Brain microvascular endothelial cell (primary cell): ENCODE measurements around the gene GEMIN5.

ENCODE experiments used
- DNase-seq: peaks from one replicate; pipeline ENCODE4 v3.0.0-alpha.2; 2020
- H3K27ac ChIP-seq: fragments of 250-450 bp; sonication (Bioruptor Pico); 2 replicates; pipeline ENCODE4 v1.5.1; 2020; ENCODE audit warnings: mild to moderate bottlenecking, moderate library complexity
- H3K27me3 ChIP-seq: fragments of 250-450 bp; sonication (Bioruptor Pico); replicated peaks from 2 replicates; pipeline ENCODE4 v1.5.1; 2020; ENCODE audit warnings: mild to moderate bottlenecking
- H3K36me3 ChIP-seq: fragments of 250-450 bp; sonication (Bioruptor Pico); replicated peaks from 2 replicates; pipeline ENCODE4 v1.5.1; 2020; ENCODE audit warnings: mild to moderate bottlenecking
- H3K4me3 ChIP-seq: 2 replicates; pipeline ENCODE4 v1.5.1; 2011; ENCODE audit warnings: low read depth, mild to moderate bottlenecking, control low read depth, low read length, moderate library complexity
- in situ Hi-C: cut with HindIII; loops from 2 replicates; pipeline ENCODE4 v1.10.0; 2017; ENCODE audit warnings: low sequenced_read_pairs, low pct_ligation_motif_present
- TF ChIP-seq, protein P1 (sequence below): IDR thresholded peaks from 2 replicates; pipeline ENCODE4 v1.5.1; 2011; ENCODE audit warnings: low read depth, mild to moderate bottlenecking, moderate library complexity, low read length, control low read depth, inconsistent platforms; ENCODE audit errors: missing control alignments

GEMIN5 gene

DNA sequence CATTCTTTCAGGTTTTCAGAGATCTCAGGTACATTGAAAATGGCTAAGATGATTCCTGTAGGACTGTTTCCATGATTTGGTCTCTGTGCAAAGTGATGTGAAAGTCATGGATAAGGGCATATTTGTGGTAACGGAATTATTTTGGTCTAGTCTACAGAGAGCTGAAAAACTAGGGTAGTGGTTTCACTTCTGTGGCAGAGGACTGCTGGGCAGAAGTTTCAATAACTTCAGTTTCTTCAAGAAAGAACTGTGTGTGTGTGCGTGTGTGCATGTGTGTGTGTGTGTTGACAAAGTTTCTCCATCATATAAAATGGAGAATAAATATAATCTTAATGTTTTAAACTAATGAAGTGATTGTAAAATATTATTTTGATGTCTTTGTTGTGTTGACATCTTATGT lies 75.2 kb downstream of the GEMIN5 start:
- Histone ChIP-seq H3K36me3 (peaks cover 16% of the 10 kb centered on the region), H3K4me3 (no peak overlapping the region), H3K27me3 (no peaks in the 10 kb centered on the region), H3K27ac (no peak overlapping the region)
- DNase-seq, result no peak
- in situ Hi-C loops, result no loop called here
- TF ChIP-seq, protein P1, sequence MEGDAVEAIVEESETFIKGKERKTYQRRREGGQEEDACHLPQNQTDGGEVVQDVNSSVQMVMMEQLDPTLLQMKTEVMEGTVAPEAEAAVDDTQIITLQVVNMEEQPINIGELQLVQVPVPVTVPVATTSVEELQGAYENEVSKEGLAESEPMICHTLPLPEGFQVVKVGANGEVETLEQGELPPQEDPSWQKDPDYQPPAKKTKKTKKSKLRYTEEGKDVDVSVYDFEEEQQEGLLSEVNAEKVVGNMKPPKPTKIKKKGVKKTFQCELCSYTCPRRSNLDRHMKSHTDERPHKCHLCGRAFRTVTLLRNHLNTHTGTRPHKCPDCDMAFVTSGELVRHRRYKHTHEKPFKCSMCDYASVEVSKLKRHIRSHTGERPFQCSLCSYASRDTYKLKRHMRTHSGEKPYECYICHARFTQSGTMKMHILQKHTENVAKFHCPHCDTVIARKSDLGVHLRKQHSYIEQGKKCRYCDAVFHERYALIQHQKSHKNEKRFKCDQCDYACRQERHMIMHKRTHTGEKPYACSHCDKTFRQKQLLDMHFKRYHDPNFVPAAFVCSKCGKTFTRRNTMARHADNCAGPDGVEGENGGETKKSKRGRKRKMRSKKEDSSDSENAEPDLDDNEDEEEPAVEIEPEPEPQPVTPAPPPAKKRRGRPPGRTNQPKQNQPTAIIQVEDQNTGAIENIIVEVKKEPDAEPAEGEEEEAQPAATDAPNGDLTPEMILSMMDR, result no peak

DNA sequence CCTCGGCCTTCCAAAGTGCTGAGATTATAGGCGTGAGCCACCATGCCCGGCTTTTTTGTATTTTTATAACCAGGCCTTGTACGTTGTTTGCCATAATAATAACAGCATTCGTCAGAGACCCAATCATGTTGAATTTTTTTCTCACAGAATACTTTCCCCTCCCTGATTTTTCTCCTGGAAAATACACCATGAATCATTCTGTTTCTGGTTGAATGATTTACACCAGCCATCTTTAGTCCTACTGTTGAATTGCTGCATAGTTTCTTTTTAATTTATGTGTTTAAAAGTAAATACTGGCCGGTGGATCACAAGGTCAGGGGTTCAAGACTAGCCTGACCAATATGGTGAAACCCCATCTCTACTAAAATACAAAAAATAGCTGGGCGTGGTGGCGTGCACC lies 76.1 kb downstream of the GEMIN5 start:
- no peaks in the 10 kb centered on the region for H3K27me3 ChIP-seq

DNA sequence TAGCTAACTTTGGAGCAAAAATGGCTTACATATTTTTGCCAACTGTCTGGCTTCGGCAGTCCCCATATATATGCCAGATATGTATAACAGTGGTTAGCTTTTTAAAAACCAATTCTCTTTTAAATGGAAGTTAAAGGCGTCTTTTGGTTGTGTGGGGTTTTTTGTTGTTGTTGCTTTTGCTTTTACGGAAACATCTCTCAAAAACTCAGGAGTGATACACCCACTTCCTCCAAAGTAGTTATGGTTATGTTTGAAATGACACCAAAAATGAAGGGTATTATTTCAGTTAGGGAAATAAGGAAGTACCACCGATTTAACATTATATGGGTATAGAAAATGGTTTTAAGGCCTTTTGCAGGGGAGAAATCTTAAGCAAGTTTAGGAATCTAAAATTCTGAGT lies 77.2 kb downstream of the GEMIN5 start:
- Histone ChIP-seq H3K27ac (no peak overlapping the region), H3K4me3 (no peak overlapping the region), H3K27me3 (no peaks in the 10 kb centered on the region), H3K36me3 (peaks cover 8% of the 10 kb centered on the region)
- in situ Hi-C loops, result no loop called here
- no peak for DNase-seq
- TF ChIP-seq, protein P1, result no peak

More for the DNA sequence above, 76.1 kb downstream of the GEMIN5 start:
- Histone ChIP-seq H3K27ac (no peak overlapping the region), H3K36me3 (peaks cover 16% of the 10 kb centered on the region), H3K4me3 (no peak overlapping the region)
- in situ Hi-C loops, result no loop called here
- no peak for DNase-seq
- TF ChIP-seq, protein P1, result no peak

DNA sequence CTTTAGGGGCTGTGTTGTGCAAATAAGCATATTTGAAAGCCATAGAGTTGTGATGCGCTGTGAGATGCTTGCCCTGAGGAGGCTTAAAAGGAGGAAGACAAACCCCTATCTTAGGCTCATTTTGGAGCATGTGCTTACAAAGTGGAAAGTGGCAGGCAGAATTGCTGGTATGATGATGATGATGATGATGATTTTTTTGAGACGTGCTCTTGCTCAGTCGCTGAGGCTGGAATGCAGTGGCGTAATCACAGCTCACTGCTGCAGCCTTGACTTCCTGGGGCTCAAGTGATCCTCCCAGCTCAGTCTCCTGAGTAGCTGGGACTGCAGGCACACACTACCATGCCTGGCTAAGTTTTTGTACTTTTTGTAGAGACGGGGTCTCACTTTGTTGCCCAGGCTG lies 77.9 kb downstream of the GEMIN5 start:
- peaks cover 3% of the 10 kb centered on the region for H3K36me3 ChIP-seq
- peak overlapping the region; percentile 86 for H3K4me3 ChIP-seq
- TF ChIP-seq, protein P1, result no peak
- H3K27ac ChIP-seq, result peak overlapping the region; percentile 9
- peak; percentile 61 for DNase-seq
- no peaks in the 10 kb centered on the region for H3K27me3 ChIP-seq
- in situ Hi-C loops, result no loop called here

DNA sequence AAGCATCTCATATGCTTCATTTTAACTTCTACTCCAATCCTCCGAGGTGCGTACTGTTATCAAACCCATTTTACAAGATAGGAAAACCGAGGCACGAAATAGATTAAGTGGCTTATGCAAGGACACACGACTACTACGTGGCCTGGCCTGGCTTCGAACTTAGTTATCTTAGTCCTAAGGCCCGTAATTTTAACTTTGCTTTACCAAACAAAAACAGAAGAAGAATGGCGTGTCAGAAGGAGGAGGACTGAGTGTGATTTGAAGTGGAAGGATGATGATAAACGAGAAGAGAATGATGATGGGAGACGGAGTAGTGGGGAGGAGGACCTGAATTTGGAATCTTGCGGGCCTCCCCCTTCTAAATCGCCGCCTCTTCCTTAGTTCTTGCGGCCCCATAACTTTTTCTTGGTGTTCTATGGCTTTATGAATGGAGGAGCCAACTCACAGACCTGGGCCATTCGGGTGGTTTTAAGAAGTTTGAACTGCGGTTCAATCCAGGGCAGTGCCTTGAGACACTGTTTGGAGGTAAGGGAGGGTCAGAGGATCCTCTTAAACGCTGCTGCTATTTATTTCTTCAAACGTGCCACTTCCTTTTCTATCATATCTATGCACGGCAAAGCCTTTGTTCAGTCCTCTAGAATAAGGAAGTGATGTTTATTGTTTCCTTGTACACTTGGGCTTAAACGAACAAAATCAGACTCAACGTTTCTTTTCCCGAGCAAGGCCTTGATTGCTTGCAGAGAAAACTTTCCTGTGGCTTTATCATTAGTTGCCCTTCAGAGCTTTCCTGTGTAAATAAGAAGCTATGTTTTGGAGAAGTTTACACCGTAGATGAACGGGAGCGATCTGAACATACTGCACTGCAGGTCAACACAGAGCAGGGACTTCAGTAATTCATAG lies 78.8 kb downstream of the GEMIN5 start:
- TF ChIP-seq, protein P1, result no peak
- in situ Hi-C loops, result no loop called here
- Histone ChIP-seq H3K27me3 (no peaks in the 10 kb centered on the region), H3K36me3 (peaks cover 3% of the 10 kb centered on the region), H3K27ac (peak overlapping the region; percentile 96), H3K4me3 (peak overlapping the region; percentile 86)
- no peak for DNase-seq
